ENCODE results near the gene FNIP1.
A peak's percentile ranks its signal among the peaks of the same experiment; 100 is the strongest.
"Not testable (repeated sequence)": the region's sequence is repeated elsewhere in the genome, so short reads cannot be mapped to it uniquely, and the experiment has no call there.

FNIP1 gene

GRCh38 chr5:131605086-131605485, 191.7 kb downstream of the FNIP1 start:
- no peak for DNase-seq

- peak; percentile 18 for DNase-seq
These were observed 201.5 kb downstream of the FNIP1 start for GRCh38 chr5:131595088-131596033.

GRCh38 chr5:131593921-131594320, 202.9 kb downstream of the FNIP1 start:
- no peak for DNase-seq

GRCh38 chr5:131593436-131593835, 203.4 kb downstream of the FNIP1 start:
- not testable (repeated sequence) for DNase-seq
